Panc1 (cell line): ENCODE measurements around the gene ENPP7. TPM values are rescaled to one million over a fixed set of nuclear protein-coding genes. Genes with fewer than 3 reads are reported as not detected.

ENCODE experiments used
- ATAC-seq: fragments of 200-7000 bp; cut with Tn5 transposase; 2 replicates; pipeline ENCODE4 v1.9.1; 2020; ENCODE audit warnings: mild to moderate bottlenecking, moderate library complexity
- BruUV-seq: library from RNA; stranded (reverse); fragments of 400-500 nt; replicated peaks from 2 replicates; lab custom pipeline; 2021; lab: Mats Ljungman, UMichigan
- CTCF ChIA-PET: fragments of 300-600 bp; sonication (Branson Sonifier 250); formaldehyde crosslinking; loops from one replicate; lab custom pipeline; 2022; ENCODE audit warnings: antibody characterized with exemption; lab: Charles Lee
- POLR2A ChIA-PET: fragments of 300-600 bp; sonication (Branson Sonifier 250); formaldehyde crosslinking; loops from one replicate; lab custom pipeline; 2022; ENCODE audit warnings: antibody characterized with exemption; lab: Charles Lee
- DNase-seq: peaks from one replicate; pipeline ENCODE4 v3.0.0-alpha.2; 2010; ENCODE audit warnings: low read depth, low spot score
- H3K27ac ChIP-seq: 2 replicates; pipeline ENCODE4 v1.5.1; 2011; ENCODE audit warnings: mild to moderate bottlenecking, low read length, inconsistent platforms
- H3K27me3 ChIP-seq: fragments of 200-500 bp; sonication (Bioruptor generic); 2 replicates; pipeline ENCODE4 v1.6.0; 2014; ENCODE audit warnings: low read length, inconsistent platforms; ENCODE audit not compliant: control insufficient read depth, insufficient read depth
- H3K36me3 ChIP-seq: fragments of 200-500 bp; sonication (Bioruptor generic); 2 replicates; pipeline ENCODE4 v1.5.1; 2014; ENCODE audit warnings: inconsistent platforms, mild to moderate bottlenecking, low read length, moderate library complexity; ENCODE audit not compliant: control insufficient read depth, insufficient read depth
- H3K4me1 ChIP-seq: 2 replicates; pipeline ENCODE4 v1.5.1; 2011; ENCODE audit warnings: inconsistent platforms, mild to moderate bottlenecking, low read length, moderate library complexity; ENCODE audit not compliant: control insufficient read depth, insufficient read depth
- H3K4me3 ChIP-seq, 2 experiments: 2 replicates each; pipeline ENCODE4 v1.5.1; 2011 to 2012; ENCODE audit warnings: low read depth in 2 of 2, low read length in 2 of 2, mild to moderate bottlenecking in 2 of 2, inconsistent platforms in 1 of 2, moderate library complexity in 1 of 2
- H3K9me3 ChIP-seq: fragments of 200-500 bp; sonication (Bioruptor generic); 2 replicates; pipeline ENCODE4 v1.5.1; 2014; ENCODE audit warnings: low read depth, mild to moderate bottlenecking, inconsistent platforms, low read length, moderate library complexity; ENCODE audit not compliant: control insufficient read depth, insufficient read depth
- CTCF ChIP-seq: fragments of 450-650 bp; IDR thresholded peaks from 2 replicates; pipeline ENCODE4 v1.5.1; 2017; ENCODE audit warnings: mild to moderate bottlenecking
- POLR2AphosphoS5 ChIP-seq: IDR thresholded peaks from 2 replicates; pipeline ENCODE4 v1.6.1; 2012; ENCODE audit warnings: mild to moderate bottlenecking, low read depth, low read length, moderate library complexity
- REST ChIP-seq, 2 experiments: IDR thresholded peaks; 2 replicates each; pipeline ENCODE4 v1.6.1; 2011 to 2012; ENCODE audit warnings: low read depth in 2 of 2, control low read depth in 1 of 2, low read length in 1 of 2, mild to moderate bottlenecking in 1 of 2, moderate library complexity in 1 of 2; ENCODE audit not compliant: insufficient read depth in 1 of 2
- SIN3A ChIP-seq: IDR thresholded peaks from 2 replicates; pipeline ENCODE4 v1.6.1; 2012; ENCODE audit warnings: low read depth, mild to moderate bottlenecking, low read length, moderate library complexity, borderline replicate concordance; ENCODE audit not compliant: insufficient read depth
- TCF7L2 ChIP-seq: IDR thresholded peaks from 2 replicates; pipeline ENCODE4 v1.6.1; 2011; ENCODE audit warnings: mild to moderate bottlenecking, low read depth, low read length, inconsistent platforms
- in situ Hi-C: cut with HindIII; loops from 2 replicates; pipeline ENCODE4 v1.10.0; 2016; ENCODE audit warnings: low sequenced_read_pairs, low pct_unique_long_range_greater_than_20kb
- intact Hi-C: fragments of 100-400 bp; cut with micrococcal nuclease; formaldehyde crosslinking; loops from one replicate; pipeline ENCODE4 v1.10.0; 2022; ENCODE audit not compliant: unreplicated experiment
- total RNA-seq: library from RNA; stranded (reverse); gene quantifications from one replicate; pipeline ENCODE4 v1.2.1, GENCODE V29; 2021; ENCODE audit not compliant: unreplicated experiment

The ENPP7 gene
- total RNA-seq, 1 experiment from 2014 or later: not detected

GRCh38 chr17:79776376-79777119 lies 45.8 kb downstream of the ENPP7 start:
- Histone ChIP-seq H3K4me3 (no peak overlapping the region), H3K9me3 (no peaks in the 10 kb centered on the region), H3K27me3 (peaks cover 18% of the 10 kb centered on the region), H3K36me3 (peaks cover 3% of the 10 kb centered on the region; the same call in 1 of the 2 replicates), H3K4me1 (peaks cover 20% of the 10 kb centered on the region), H3K27ac (no peak overlapping the region)
- ChIA-PET POLR2A (interaction anchor here (0.6 kb wide), 1 partner anchor 461 kb away, joined by 3 read pairs; no protein-coding TSS in a partner anchor), CTCF (interaction anchor here (0.6 kb wide), 1 partner anchor 143 kb away, joined by 3 read pairs; no protein-coding TSS in a partner anchor)
- DNase-seq (no peak), ATAC-seq (no peak)
- in situ Hi-C loops: loop anchor here (25.0 kb wide), 1 partner anchor 211 kb away; no protein-coding TSS in a partner anchor
- no TSS peak for BruUV-seq
- TF ChIP-seq POLR2AphosphoS5: no peak
- TF ChIP-seq CTCF: no peak
- no peak for TF ChIP-seq TCF7L2
- TF ChIP-seq REST (IDR thresholded peaks at IDR 0.05; ENCODE audit: insufficient read depth in 1 of 2, low read depth in 2 of 2, low read length in 1 of 2): no peak
- no peak for TF ChIP-seq SIN3A
- intact Hi-C loops: no loop called here

- DNase-seq (no peak), ATAC-seq (peak; percentile 73)
- TF ChIP-seq REST (IDR thresholded peaks at IDR 0.05; ENCODE audit: insufficient read depth in 1 of 2, low read depth in 2 of 2, low read length in 1 of 2) (no peak), SIN3A (no peak), CTCF (no peak), TCF7L2 (no peak), POLR2AphosphoS5 (no peak)
- Histone ChIP-seq H3K4me3 (peak overlapping the region; percentile 60 to 62), H3K36me3 (peaks cover 3% of the 10 kb centered on the region; the same call in 1 of the 2 replicates), H3K9me3 (no peaks in the 10 kb centered on the region), H3K4me1 (peaks cover 20% of the 10 kb centered on the region), H3K27ac (peak overlapping the region; percentile 57; the same call in 1 of the 2 replicates), H3K27me3 (peaks cover 18% of the 10 kb centered on the region)
- intact Hi-C loops: no loop called here
- ChIA-PET POLR2A (no interaction called here), CTCF (interaction anchor here (0.7 kb wide), 1 partner anchor 44 kb away, joined by 6 read pairs; no protein-coding TSS in a partner anchor)
- no TSS peak for BruUV-seq
- in situ Hi-C loops: loop anchor here (25.0 kb wide), 1 partner anchor 210 kb away; no protein-coding TSS in a partner anchor
These were observed 46.6 kb downstream of the ENPP7 start for GRCh38 chr17:79777120-79777893.
